ENCODE results near the gene YBX2.

Gene YBX2

DNA sequence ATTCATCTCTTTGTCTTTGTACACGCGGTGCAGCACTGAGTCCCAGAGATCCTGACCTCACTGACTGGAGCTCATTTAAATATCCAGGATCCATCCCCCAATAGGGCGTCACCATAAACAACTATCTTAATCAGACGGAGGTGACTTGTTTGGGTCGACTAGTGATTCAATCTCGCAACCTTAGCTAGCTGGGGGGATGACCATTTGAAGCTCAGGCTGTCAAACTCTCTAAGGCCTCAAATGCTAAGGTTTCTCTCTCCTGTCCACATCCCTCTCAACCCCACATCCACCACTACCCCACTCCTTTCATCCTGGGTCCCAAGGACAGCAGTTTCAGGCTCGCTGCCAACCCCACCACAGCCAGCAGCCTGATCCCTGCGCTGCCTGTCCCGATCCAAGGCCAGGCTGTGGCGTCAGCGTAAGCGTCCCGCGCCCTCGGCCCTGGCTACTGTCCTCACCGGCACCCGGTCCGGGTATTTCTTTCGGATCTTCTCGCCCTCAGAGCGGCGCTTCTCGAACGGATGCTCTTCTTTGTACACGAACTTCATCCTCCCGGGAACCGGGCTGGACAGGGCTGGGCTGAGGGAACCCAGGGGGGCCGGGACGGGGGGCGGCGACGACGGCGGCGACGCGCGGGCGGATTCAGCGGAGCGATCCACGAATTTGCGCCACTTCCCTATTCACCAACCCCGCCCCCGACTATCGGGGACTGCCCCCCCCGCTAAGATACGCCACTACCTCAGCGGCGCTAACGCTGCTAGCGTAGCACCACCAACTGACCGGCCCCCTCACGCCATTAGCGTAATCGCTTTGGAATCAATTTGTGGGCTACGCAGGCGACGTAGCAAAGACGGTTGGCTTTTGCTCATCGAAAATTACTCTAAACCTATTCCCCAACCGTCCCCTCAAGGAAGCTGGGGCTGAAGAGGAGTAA, 52.4 kb downstream of the YBX2 start, which contains the start of gene GABARAP:
Gene GABARAP, minus strand, starts transcription at position 667 of the 934 bp plus-strand sequence. Its CDS starts 119 bp downstream, at position 548.
- peak; percentile 99 for DNase-seq

- DNase-seq = no peak
Measured at GRCh38 chr17:7241090-7241733, 53.2 kb downstream of the YBX2 start.

- DNase-seq = no peak
Measured at GRCh38 chr17:7240375-7240774, 54.1 kb downstream of the YBX2 start.

DNA sequence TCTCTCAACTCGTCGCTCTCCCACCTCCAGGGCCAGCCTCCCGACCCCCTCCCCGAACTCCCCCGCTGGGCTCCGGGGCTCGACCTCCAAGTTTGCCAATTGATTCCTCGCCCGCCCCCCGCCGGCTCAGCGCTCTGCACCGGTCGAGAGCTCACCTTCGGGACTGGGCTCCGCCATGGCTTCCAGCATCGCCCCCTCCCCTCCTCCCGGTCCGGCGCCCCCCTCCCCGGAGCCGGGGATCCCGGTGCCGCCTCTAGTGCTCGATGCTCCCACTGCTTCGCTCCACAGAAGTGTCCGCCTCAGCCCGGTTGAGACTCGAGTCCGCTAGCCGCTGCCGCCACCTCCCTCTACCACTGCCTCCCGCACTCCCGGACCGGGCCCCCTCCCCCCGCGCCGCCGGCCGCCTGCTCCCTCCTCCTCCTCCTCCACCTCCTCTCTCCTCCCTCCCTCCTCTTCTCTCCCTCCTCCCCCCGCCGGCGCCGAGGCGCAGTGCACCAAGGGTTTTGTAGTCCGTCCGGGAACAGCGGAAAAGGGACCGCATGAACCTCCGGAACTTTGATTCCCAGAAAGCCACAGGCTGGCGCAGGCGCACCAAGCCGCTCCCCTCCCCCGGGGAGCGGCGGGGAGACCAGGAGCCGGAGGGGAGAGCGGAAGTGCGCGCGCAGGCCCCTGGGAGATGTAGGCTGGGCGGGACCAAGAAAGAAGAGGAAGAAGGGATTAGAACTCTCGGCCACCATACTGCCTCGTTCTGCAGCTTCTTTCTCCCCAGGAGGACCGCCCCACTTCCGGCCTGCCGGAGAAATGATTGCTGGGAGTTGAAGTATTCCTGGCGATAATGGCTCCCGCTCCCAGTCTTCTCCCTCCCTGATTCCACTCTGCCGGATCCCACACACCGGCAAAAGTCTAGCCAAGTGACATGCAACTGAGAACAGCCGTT, 55.1 kb downstream of the YBX2 start, which contains the start of gene PHF23:
Gene PHF23, minus strand, starts transcription at position 367 of the 937 bp plus-strand sequence. Its CDS starts 178 bp downstream, at position 189.
- DNase-seq = peak; percentile 99

GRCh38 chr17:7238420-7239090, 55.9 kb downstream of the YBX2 start:
- DNase-seq = peak; percentile 53
